Mesothelial cell of epicardium (in vitro differentiated cells): Measurements from ENCODE around the gene ERC2. TPM values are rescaled to one million over a fixed set of nuclear protein-coding genes. Genes with fewer than 3 reads are reported as not detected.

ENCODE experiments used
- DNase-seq, 2 experiments: peaks; one replicate each; pipeline ENCODE4 v3.0.0; 2021; ENCODE audit warnings: low spot score in 2 of 2; ENCODE audit not compliant: unreplicated experiment in 2 of 2
- H3K27ac Mint-ChIP-seq: 2 replicates; pipeline ENCODE4 v1.8.0; 2021; ENCODE audit warnings: mixed read lengths
- H3K27me3 Mint-ChIP-seq: 2 replicates; pipeline ENCODE4 v1.8.0; 2021; ENCODE audit warnings: low read depth, mixed read lengths
- H3K36me3 Mint-ChIP-seq: 2 replicates; pipeline ENCODE4 v1.8.0; 2021; ENCODE audit warnings: mixed read lengths
- H3K4me1 Mint-ChIP-seq: 2 replicates; pipeline ENCODE4 v1.8.0; 2021; ENCODE audit warnings: mixed read lengths
- H3K4me3 Mint-ChIP-seq: 2 replicates; pipeline ENCODE4 v1.8.0; 2021; ENCODE audit warnings: mild to moderate bottlenecking, moderate library complexity, mixed read lengths
- H3K9me3 Mint-ChIP-seq: 2 replicates; pipeline ENCODE4 v1.8.0; 2021; ENCODE audit warnings: mixed read lengths
- CTCF ChIP-seq: fragments of 200-600 bp; sonication (generic); IDR thresholded peaks from one replicate; pipeline ENCODE4 v1.5.0; 2021; ENCODE audit warnings: antibody characterized with exemption; ENCODE audit not compliant: unreplicated experiment
- total RNA-seq: library from RNA; stranded (reverse); gene quantifications from 3 replicates; pipeline ENCODE4 v1.2.1, GENCODE V29; 2021

ERC2 gene
- total RNA-seq, 1 donor from 2014 or later, result 15.6 TPM

GRCh38 chr3:55690177-55690576, 778.1 kb downstream of the ERC2 start:
- no peak for DNase-seq
- no peaks in the 10 kb centered on the region for H3K36me3 Mint-ChIP-seq
- H3K27me3 Mint-ChIP-seq, result peaks cover 54% of the 10 kb centered on the region
- no peak overlapping the region for H3K27ac Mint-ChIP-seq
- TF ChIP-seq CTCF, result no peak
- H3K4me1 Mint-ChIP-seq, result peaks cover 25% of the 10 kb centered on the region
- H3K4me3 Mint-ChIP-seq, result no peak overlapping the region
- H3K9me3 Mint-ChIP-seq, result no peaks in the 10 kb centered on the region

GRCh38 chr3:55688154-55688553, 780.1 kb downstream of the ERC2 start:
- H3K4me1 Mint-ChIP-seq, result peaks cover 29% of the 10 kb centered on the region
- H3K27me3 Mint-ChIP-seq, result peaks cover 59% of the 10 kb centered on the region
- H3K27ac Mint-ChIP-seq, result no peak overlapping the region
- H3K36me3 Mint-ChIP-seq, result no peaks in the 10 kb centered on the region
- TF ChIP-seq CTCF, result no peak
- DNase-seq, result no peak
- no peaks in the 10 kb centered on the region for H3K9me3 Mint-ChIP-seq
- H3K4me3 Mint-ChIP-seq, result no peak overlapping the region

- peaks cover 59% of the 10 kb centered on the region for H3K27me3 Mint-ChIP-seq
- H3K27ac Mint-ChIP-seq, result no peak overlapping the region
- H3K9me3 Mint-ChIP-seq, result no peaks in the 10 kb centered on the region
- no peak for DNase-seq
- TF ChIP-seq CTCF, result no peak
- no peak overlapping the region for H3K4me3 Mint-ChIP-seq
- no peaks in the 10 kb centered on the region for H3K36me3 Mint-ChIP-seq
- peaks cover 25% of the 10 kb centered on the region for H3K4me1 Mint-ChIP-seq
Measured at GRCh38 chr3:55687526-55687925, 780.7 kb downstream of the ERC2 start.

- H3K4me3 Mint-ChIP-seq, result no peak overlapping the region
- no peak overlapping the region for H3K27ac Mint-ChIP-seq
- DNase-seq, result no peak
- H3K36me3 Mint-ChIP-seq, result no peaks in the 10 kb centered on the region
- peaks cover 62% of the 10 kb centered on the region for H3K27me3 Mint-ChIP-seq
- TF ChIP-seq CTCF, result no peak
- H3K4me1 Mint-ChIP-seq, result peaks cover 18% of the 10 kb centered on the region
- H3K9me3 Mint-ChIP-seq, result no peaks in the 10 kb centered on the region
Measured at GRCh38 chr3:55686426-55687254, 781.6 kb downstream of the ERC2 start.

- H3K4me1 Mint-ChIP-seq, result peaks cover 18% of the 10 kb centered on the region
- DNase-seq, result no peak
- no peak overlapping the region for H3K4me3 Mint-ChIP-seq
- no peak for TF ChIP-seq CTCF
- no peaks in the 10 kb centered on the region for H3K9me3 Mint-ChIP-seq
- no peaks in the 10 kb centered on the region for H3K36me3 Mint-ChIP-seq
- H3K27me3 Mint-ChIP-seq, result peaks cover 49% of the 10 kb centered on the region
- no peak overlapping the region for H3K27ac Mint-ChIP-seq
Measured at GRCh38 chr3:55683666-55684270, 784.5 kb downstream of the ERC2 start.
